Activated naive CD8-positive, alpha-beta T cell treated with anti-CD3 and anti-CD28 coated beads, Interleukin-2, amount 10 ng/mL, durations not matched to agents 7 days and 5 days (primary cell): ENCODE data around the gene RESP18. TPM values are rescaled to one million over a fixed set of nuclear protein-coding genes. Genes with fewer than 3 reads are reported as not detected.

Experiments
- ATAC-seq: fragments of 150-1000 bp; cut with Tn5 transposase; one replicate; pipeline ENCODE4 v1.10.0; 2021; ENCODE audit warnings: low read depth, moderate library complexity
- POLR2A ChIA-PET: fragments of 350-600 bp; sonication (Branson Sonifier 250); formaldehyde crosslinking; loops from one replicate; lab custom pipeline; 2021; ENCODE audit warnings: antibody characterized with exemption; lab: Charles Lee
- DNase-seq: peaks from one replicate; pipeline ENCODE4 v3.0.0; 2021
- H3K27ac Mint-ChIP-seq: one replicate; pipeline ENCODE4 v1.8.0; 2022; ENCODE audit warnings: mild to moderate bottlenecking, mixed read lengths
- H3K27me3 Mint-ChIP-seq: one replicate; pipeline ENCODE4 v1.8.0; 2022; ENCODE audit warnings: mild to moderate bottlenecking, moderate library complexity, mixed read lengths
- H3K36me3 Mint-ChIP-seq: one replicate; pipeline ENCODE4 v1.8.0; 2021; ENCODE audit warnings: mild to moderate bottlenecking, mixed read lengths
- H3K4me1 Mint-ChIP-seq: one replicate; pipeline ENCODE4 v1.8.0; 2021; ENCODE audit warnings: mixed read lengths
- H3K4me3 Mint-ChIP-seq: one replicate; pipeline ENCODE4 v1.8.0; 2022; ENCODE audit warnings: mild to moderate bottlenecking, moderate library complexity, mixed read lengths
- H3K9me3 Mint-ChIP-seq: one replicate; pipeline ENCODE4 v1.8.0; 2021; ENCODE audit warnings: mixed read lengths
- total RNA-seq, 2 experiments: library from RNA; stranded (reverse); gene quantifications; one replicate each; pipeline ENCODE4 v1.2.3, GENCODE V29; 2021

RESP18 gene
- total RNA-seq, result not detected

DNA sequence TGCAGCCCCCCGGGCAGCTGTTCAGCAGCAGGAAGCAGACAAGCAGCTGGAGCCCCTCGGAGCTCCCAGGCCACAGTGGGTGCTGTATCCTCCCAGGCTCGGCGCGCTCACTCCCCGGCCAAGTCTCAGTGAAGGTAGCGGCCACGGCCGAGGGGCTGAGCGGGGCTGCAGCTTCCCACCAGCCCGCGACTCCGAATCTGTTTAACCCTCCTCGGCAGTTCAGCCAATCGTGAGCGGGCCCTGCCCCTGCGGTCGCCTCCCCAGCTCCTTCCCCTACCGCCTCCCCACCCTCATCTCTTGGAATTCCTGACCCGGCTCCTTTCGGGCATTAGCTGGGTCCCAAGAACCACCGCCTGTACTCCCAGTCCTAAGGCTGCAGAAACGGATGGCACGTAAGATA is at the start of gene RESP18:
Gene RESP18, minus strand, starts transcription at position 203 of the 400 bp plus-strand sequence.
- DNase-seq (no peak), ATAC-seq (no peak)
- H3K27me3 Mint-ChIP-seq, result peaks cover 57% of the 10 kb centered on the region
- no peak within 1 kb of the TSS for H3K4me3 Mint-ChIP-seq
- POLR2A ChIA-PET, result no interaction called here
- no peaks in the 10 kb centered on the region for H3K36me3 Mint-ChIP-seq
- H3K4me1 Mint-ChIP-seq, result no peaks in the 10 kb centered on the region
- H3K27ac Mint-ChIP-seq, result no peak within 1 kb of the TSS
- H3K9me3 Mint-ChIP-seq, result peaks cover 4% of the 10 kb centered on the region

GRCh38 chr2:219381448-219381847 is 48.9 kb upstream of the RESP18 start:
- Mint-ChIP-seq H3K27ac (no peak overlapping the region), H3K9me3 (no peaks in the 10 kb centered on the region), H3K4me1 (peaks cover 3% of the 10 kb centered on the region), H3K27me3 (no peaks in the 10 kb centered on the region), H3K4me3 (no peak overlapping the region), H3K36me3 (peaks cover 21% of the 10 kb centered on the region)
- POLR2A ChIA-PET, result no interaction called here
- ATAC-seq (no peak), DNase-seq (no peak)

DNA sequence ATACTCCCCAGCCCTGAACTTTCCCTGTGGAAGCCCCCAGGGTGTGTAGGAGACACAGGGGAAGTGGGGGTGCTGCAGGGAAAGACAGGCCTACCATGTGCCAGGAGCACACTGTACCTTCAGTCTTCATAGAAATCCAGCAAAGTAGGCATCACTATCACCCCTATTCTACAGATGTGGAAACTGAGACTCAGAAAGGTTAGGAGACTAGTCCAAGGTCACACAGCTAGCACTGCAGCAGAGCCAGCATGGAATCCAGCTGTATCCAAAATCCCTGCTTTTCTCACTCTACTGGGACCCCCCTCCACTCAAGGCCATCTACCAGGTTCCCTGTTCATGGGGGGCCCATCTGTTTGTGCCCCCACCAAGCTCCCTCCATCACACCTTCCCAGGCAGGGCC is 48.4 kb upstream of the RESP18 start:
- ATAC-seq, result no peak

DNA sequence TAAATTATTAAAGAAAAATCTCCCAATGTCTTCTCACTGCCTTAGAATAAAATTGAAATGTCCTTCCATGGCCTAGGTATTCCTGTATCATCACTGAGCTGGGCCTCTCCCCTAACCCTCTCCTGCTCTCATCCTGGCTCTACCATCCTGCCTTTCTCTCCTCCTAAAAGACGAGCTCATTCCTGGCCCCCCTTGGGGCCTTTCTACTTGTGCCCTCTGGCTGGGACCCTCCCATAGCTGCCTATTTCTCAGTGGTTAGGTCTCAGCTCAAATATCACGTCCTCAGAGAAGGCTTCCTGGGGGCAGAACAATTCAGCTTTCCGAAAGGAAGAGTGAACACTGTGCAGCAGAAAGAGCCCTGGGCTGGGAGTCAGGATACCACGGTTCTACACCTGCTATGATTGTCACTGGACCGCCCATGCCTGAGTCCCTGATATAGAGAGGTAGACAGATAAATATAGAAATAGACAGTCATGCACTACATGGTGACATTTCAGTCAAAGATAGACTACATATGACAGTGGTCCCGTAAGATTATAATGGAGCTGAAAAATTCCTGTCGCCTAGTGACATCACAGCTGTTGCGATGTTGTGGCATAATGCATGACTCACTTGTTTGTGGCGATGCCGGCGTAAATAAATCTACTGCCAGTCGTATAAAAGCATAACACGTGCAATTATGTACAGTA is 45.8 kb upstream of the RESP18 start:
- Mint-ChIP-seq H3K4me3 (no peak overlapping the region), H3K27ac (no peak overlapping the region), H3K27me3 (no peaks in the 10 kb centered on the region), H3K36me3 (peaks cover 23% of the 10 kb centered on the region), H3K9me3 (no peaks in the 10 kb centered on the region), H3K4me1 (peaks cover 2% of the 10 kb centered on the region)
- POLR2A ChIA-PET, result interaction anchor here (1.1 kb wide), 1 partner anchor 10 kb away, joined by 5 read pairs; the partner anchor contains the start of gene DNPEP
- ATAC-seq (no peak), DNase-seq (no peak)

More for the DNA sequence above, 48.4 kb upstream of the RESP18 start:
- DNase-seq, result no peak
- Mint-ChIP-seq H3K27ac (no peak overlapping the region), H3K27me3 (no peaks in the 10 kb centered on the region), H3K9me3 (no peaks in the 10 kb centered on the region), H3K4me1 (peaks cover 2% of the 10 kb centered on the region), H3K4me3 (no peak overlapping the region), H3K36me3 (peaks cover 22% of the 10 kb centered on the region)
- POLR2A ChIA-PET, result no interaction called here

DNA sequence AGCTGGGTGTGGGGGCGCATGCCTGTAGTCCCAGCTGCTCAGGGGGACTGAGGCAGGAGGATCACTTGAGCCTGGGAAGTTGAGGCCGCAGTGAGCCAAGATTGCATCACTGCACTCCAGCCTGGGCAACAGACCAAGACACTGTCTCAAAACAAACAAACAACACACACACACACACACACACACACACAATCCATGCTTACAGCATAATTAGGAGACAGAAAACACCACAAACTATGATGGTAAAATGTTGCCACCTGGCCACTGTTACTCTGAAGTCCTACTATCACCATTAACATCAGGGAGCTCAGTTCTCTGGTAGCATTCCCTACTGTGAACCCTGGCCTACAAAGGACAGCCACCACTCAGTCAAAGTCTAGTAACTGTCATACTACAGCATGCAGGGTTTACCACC is 36.9 kb upstream of the RESP18 start:
- Mint-ChIP-seq H3K9me3 (no peaks in the 10 kb centered on the region), H3K4me1 (no peaks in the 10 kb centered on the region), H3K36me3 (peaks cover 6% of the 10 kb centered on the region), H3K4me3 (no peak overlapping the region), H3K27ac (no peak overlapping the region), H3K27me3 (no peaks in the 10 kb centered on the region)
- POLR2A ChIA-PET, result no interaction called here
- no peak for ATAC-seq
- DNase-seq, result no peak

- Mint-ChIP-seq H3K27me3 (no peaks in the 10 kb centered on the region), H3K9me3 (no peaks in the 10 kb centered on the region), H3K4me1 (no peaks in the 10 kb centered on the region), H3K4me3 (no peak overlapping the region), H3K27ac (no peak overlapping the region), H3K36me3 (peaks cover 5% of the 10 kb centered on the region)
- POLR2A ChIA-PET, result no interaction called here
- no peak for ATAC-seq
- DNase-seq, result no peak
Measured at GRCh38 chr2:219368690-219369191, 36.2 kb upstream of the RESP18 start.

DNA sequence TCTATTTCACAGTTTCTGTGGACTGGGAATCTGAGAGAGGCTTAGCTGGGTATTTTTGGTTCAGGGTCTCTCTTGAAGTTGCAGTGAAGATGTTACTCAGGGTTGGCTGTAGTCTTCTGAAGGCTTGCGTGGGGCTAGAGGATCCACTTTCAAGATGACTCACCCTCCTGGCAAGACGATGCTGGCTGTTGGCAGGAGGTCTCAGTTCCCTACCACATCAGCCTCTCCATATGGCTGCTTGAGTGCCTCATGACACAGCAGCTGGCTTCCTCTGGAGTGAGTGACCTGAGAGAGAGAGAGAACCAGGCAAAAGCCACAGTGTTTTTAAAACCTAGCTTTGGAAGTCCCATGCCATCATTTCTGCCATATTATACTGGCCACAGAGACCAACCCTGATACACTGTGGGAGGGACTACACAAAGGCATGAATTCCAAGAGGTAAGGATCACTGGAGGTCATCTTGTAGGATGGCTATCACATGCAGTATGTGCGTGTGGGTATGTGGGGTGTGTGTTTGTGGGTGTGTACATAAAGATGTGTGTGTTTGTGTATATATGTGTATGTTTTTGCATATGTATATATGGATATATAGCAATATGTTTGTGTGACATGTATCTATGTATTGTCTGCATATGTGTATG is 30.1 kb upstream of the RESP18 start:
- no peak for ATAC-seq
- Mint-ChIP-seq H3K36me3 (no peaks in the 10 kb centered on the region), H3K4me3 (no peak overlapping the region), H3K27me3 (peaks cover 31% of the 10 kb centered on the region), H3K9me3 (no peaks in the 10 kb centered on the region), H3K27ac (no peak overlapping the region), H3K4me1 (peaks cover 5% of the 10 kb centered on the region)
- POLR2A ChIA-PET, result interaction anchor here (1.4 kb wide), 1 partner anchor 25 kb away, joined by 3 read pairs; the partner anchor contains the start of gene DNPEP
- DNase-seq, result no peak

DNA sequence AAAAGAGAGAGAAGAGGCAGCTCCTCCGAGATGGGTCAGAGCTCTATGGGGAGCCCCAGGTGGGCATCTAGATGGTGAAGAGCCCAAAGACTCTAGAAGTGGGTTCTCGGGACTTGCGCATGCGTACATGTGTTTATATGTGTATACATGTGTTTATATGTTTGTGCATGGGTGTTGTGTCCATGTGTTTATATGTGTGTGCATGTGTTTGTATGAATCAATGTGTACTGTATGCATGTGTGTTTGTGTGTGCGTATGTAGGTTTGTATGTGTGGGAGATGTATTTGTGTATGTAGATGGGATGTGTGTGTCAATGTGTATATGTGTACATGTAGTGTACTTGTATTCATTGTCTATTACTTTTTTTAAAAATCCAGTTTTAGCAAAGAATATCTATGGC is 29.5 kb upstream of the RESP18 start:
- Mint-ChIP-seq H3K27ac (no peak overlapping the region), H3K4me3 (no peak overlapping the region), H3K4me1 (peaks cover 5% of the 10 kb centered on the region), H3K36me3 (no peaks in the 10 kb centered on the region), H3K9me3 (no peaks in the 10 kb centered on the region), H3K27me3 (peaks cover 35% of the 10 kb centered on the region)
- DNase-seq (no peak), ATAC-seq (no peak)
- POLR2A ChIA-PET, result interaction anchor here (0.7 to 1.4 kb wide), 2 partner anchors 26 to 173 kb away, joined by 3 to 6 read pairs; partner anchors contain the start of gene DNPEP

GRCh38 chr2:219358170-219359075 is 25.9 kb upstream of the RESP18 start:
- POLR2A ChIA-PET, result no interaction called here
- DNase-seq (no peak), ATAC-seq (peak; percentile 30)
- no peaks in the 10 kb centered on the region for H3K36me3 Mint-ChIP-seq
- no peak overlapping the region for H3K27ac Mint-ChIP-seq
- H3K9me3 Mint-ChIP-seq, result no peaks in the 10 kb centered on the region
- peaks cover 57% of the 10 kb centered on the region for H3K27me3 Mint-ChIP-seq
- peak overlapping the region; percentile 39 for H3K4me3 Mint-ChIP-seq
- H3K4me1 Mint-ChIP-seq, result peaks cover 5% of the 10 kb centered on the region

GRCh38 chr2:219356834-219357233 is 24.3 kb upstream of the RESP18 start:
- Mint-ChIP-seq H3K4me3 (no peak overlapping the region), H3K9me3 (no peaks in the 10 kb centered on the region), H3K27ac (no peak overlapping the region), H3K36me3 (no peaks in the 10 kb centered on the region), H3K4me1 (no peaks in the 10 kb centered on the region), H3K27me3 (peaks cover 57% of the 10 kb centered on the region)
- ATAC-seq (no peak), DNase-seq (no peak)
- POLR2A ChIA-PET, result no interaction called here

- no peaks in the 10 kb centered on the region for H3K9me3 Mint-ChIP-seq
- POLR2A ChIA-PET, result interaction anchor here (1.3 kb wide), 1 partner anchor 33 kb away, joined by 3 read pairs; the partner anchor contains the start of gene DNPEP
- H3K4me3 Mint-ChIP-seq, result no peak overlapping the region
- DNase-seq (no peak), ATAC-seq (no peak)
- H3K27me3 Mint-ChIP-seq, result peaks cover 47% of the 10 kb centered on the region
- no peaks in the 10 kb centered on the region for H3K36me3 Mint-ChIP-seq
- H3K27ac Mint-ChIP-seq, result no peak overlapping the region
- H3K4me1 Mint-ChIP-seq, result no peaks in the 10 kb centered on the region
Measured at GRCh38 chr2:219354582-219354981, 22.0 kb upstream of the RESP18 start.

GRCh38 chr2:219353129-219353528 is 20.6 kb upstream of the RESP18 start:
- H3K27me3 Mint-ChIP-seq, result peaks cover 40% of the 10 kb centered on the region

DNA sequence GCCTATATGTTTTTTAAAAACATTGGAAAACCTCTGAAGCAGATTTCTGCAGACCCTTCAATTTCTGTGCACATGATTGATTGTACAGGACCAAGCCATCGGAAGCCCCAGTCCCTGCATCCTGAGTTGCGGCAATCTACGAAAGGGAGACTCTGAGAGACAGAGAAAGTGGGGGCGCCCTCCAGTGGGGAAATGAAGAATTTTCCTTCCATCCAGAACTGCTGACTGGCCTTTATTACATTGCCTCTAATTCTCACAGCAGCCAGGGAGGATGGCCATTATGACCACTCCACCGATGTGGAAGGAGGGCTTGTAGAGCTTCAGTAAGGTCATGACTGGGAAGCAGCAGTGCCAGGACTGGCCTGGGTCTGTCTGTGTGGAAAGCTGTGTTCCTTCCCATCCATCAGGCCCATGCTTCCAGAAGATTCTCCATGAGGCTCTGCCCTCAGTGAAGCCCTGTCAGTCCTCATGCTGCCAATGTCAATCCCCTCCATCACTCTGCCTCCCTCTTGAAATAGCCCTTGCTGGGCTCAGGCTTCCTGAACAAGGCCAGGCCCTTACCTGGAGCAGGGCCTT is 20.0 kb upstream of the RESP18 start:
- peak; percentile 65 for DNase-seq
- Mint-ChIP-seq H3K36me3 (no peaks in the 10 kb centered on the region), H3K27ac (no peak overlapping the region), H3K4me1 (no peaks in the 10 kb centered on the region), H3K4me3 (no peak overlapping the region), H3K27me3 (peaks cover 34% of the 10 kb centered on the region), H3K9me3 (no peaks in the 10 kb centered on the region)
- peak; percentile 88 for ATAC-seq
- POLR2A ChIA-PET, result no interaction called here

More at GRCh38 chr2:219353129-219353528, 20.6 kb upstream of the RESP18 start:
- ATAC-seq (no peak), DNase-seq (no peak)
- Mint-ChIP-seq H3K27ac (no peak overlapping the region), H3K9me3 (no peaks in the 10 kb centered on the region), H3K4me1 (no peaks in the 10 kb centered on the region), H3K4me3 (no peak overlapping the region), H3K36me3 (no peaks in the 10 kb centered on the region)
- POLR2A ChIA-PET, result interaction anchor here (1.3 kb wide), 1 partner anchor 35 kb away, joined by 3 read pairs; the partner anchor contains the start of gene DNPEP
